Neural cell (in vitro differentiated cells): ENCODE measurements around the gene RAB6A.

Experiments used
- CTCF ChIP-seq: fragments of 450-650 bp; IDR thresholded peaks from 2 replicates; pipeline ENCODE4 v1.5.1; 2014; ENCODE audit warnings: antibody characterized with exemption, mild to moderate bottlenecking, moderate library complexity; ENCODE audit not compliant: poor library complexity, severe bottlenecking
- EZH2 ChIP-seq: fragments of 200-600, 300-800 bp; shearing (Covaris generic), sonication (generic); IDR thresholded peaks from 2 replicates; pipeline ENCODE4 v1.6.1; 2014; ENCODE audit warnings: antibody characterized with exemption, low read length, borderline replicate concordance, mild to moderate bottlenecking; ENCODE audit not compliant: insufficient read depth, poor library complexity, severe bottlenecking
- POLR2AphosphoS5 ChIP-seq: IDR thresholded peaks from 2 replicates; pipeline ENCODE4 v1.6.1; 2012
- RAD21 ChIP-seq: fragments of 450-650 bp; conservative IDR thresholded peaks from 2 replicates; pipeline ENCODE4 v1.6.1; 2014; ENCODE audit warnings: antibody characterized with exemption, mild to moderate bottlenecking, moderate library complexity
- REST ChIP-seq: IDR thresholded peaks from 2 replicates; pipeline ENCODE4 v1.6.1; 2012; ENCODE audit warnings: borderline replicate concordance
- TAF1 ChIP-seq: IDR thresholded peaks from 2 replicates; pipeline ENCODE4 v1.6.1; 2012; ENCODE audit warnings: low read depth

GRCh38 chr11:73680687-73681086 lies 80.2 kb downstream of the RAB6A start:
- TF ChIP-seq TAF1 = no peak
- TF ChIP-seq EZH2 = no peak
- no peak for TF ChIP-seq RAD21
- TF ChIP-seq CTCF = no peak
- no peak for TF ChIP-seq POLR2AphosphoS5
- TF ChIP-seq REST = no peak
